B cell (primary cell): ENCODE measurements around the gene SLCO1A2. TPM values are rescaled to one million over a fixed set of nuclear protein-coding genes. Genes with fewer than 3 reads are reported as not detected.

ENCODE experiments used
- ATAC-seq: fragments of 200-7000 bp; cut with Tn5 transposase; one replicate; pipeline ENCODE4 v1.10.0; 2021; ENCODE audit warnings: low read depth, mild to moderate bottlenecking, moderate number of reproducible peaks, moderate library complexity
- CTCF ChIA-PET: fragments of 350-600 bp; sonication (Branson Sonifier 250); formaldehyde crosslinking; loops from one replicate; lab custom pipeline; 2021; ENCODE audit warnings: antibody characterized with exemption, inconsistent platforms; lab: Charles Lee
- POLR2A ChIA-PET: fragments of 350-600 bp; sonication (Branson Sonifier 250); formaldehyde crosslinking; loops from one replicate; lab custom pipeline; 2021; ENCODE audit warnings: antibody characterized with exemption; lab: Charles Lee
- DNase-seq: peaks from one replicate; pipeline ENCODE4 v3.0.0; 2013
- H2AFZ ChIP-seq: 2 replicates; pipeline ENCODE4 v1.6.1; 2012; ENCODE audit warnings: mild to moderate bottlenecking, low read depth, low read length; ENCODE audit not compliant: insufficient read depth, poor library complexity, severe bottlenecking
- H3K27ac ChIP-seq, 2 donors: 1 replicate in 1 of 2; 2 replicates in 1 of 2; pipeline ENCODE4 v1.5.1; 2012 to 2013; ENCODE audit warnings: low read length in 2 of 2, mild to moderate bottlenecking in 2 of 2, moderate library complexity in 1 of 2
- H3K27me3 ChIP-seq, 4 experiments: fragments of 200-600 bp in 1 of 4; sonication (generic) in 1 of 4; replicated peaks in 1 of 4; 1 replicate in 2 of 4; 2 replicates in 2 of 4; pipeline versions ENCODE4 v1.6.1 to v1.7.0; 2013 to 2016; ENCODE audit warnings: low read length in 3 of 4, mild to moderate bottlenecking in 2 of 4, mixed read lengths in 1 of 4, moderate library complexity in 1 of 4; ENCODE audit not compliant: insufficient read depth in 4 of 4, control insufficient read depth in 3 of 4; ENCODE audit errors: control extremely low read depth in 1 of 4
- H3K36me3 ChIP-seq, 2 experiments: replicated peaks in 1 of 2; 1 replicate in 1 of 2; 2 replicates in 1 of 2; pipeline versions ENCODE4 v1.6.1 to v1.7.1; 2013; ENCODE audit warnings: low read length in 1 of 2; ENCODE audit not compliant: insufficient read depth in 2 of 2, control insufficient read depth in 1 of 2; ENCODE audit errors: control extremely low read depth in 1 of 2, extremely low read depth in 1 of 2
- H3K4me1 ChIP-seq, 2 donors: fragments of 200-600 bp in 1 of 2; sonication (generic) in 1 of 2; 1 replicate in 1 of 2; 2 replicates in 1 of 2; pipeline versions ENCODE4 v1.5.1 to v1.6.1; 2013 to 2017; ENCODE audit warnings: low read length in 2 of 2; ENCODE audit not compliant: control insufficient read depth in 2 of 2, insufficient read depth in 2 of 2
- H3K4me2 ChIP-seq: replicated peaks from 2 replicates; pipeline ENCODE3; 2012; ENCODE audit warnings: mild to moderate bottlenecking, low read depth, low read length; ENCODE audit not compliant: poor library complexity, severe bottlenecking
- H3K4me3 ChIP-seq, 5 experiments: fragments of 200-600 bp in 1 of 5; sonication (generic) in 1 of 5; 1 replicate in 3 of 5; 2 replicates in 2 of 5; pipeline versions ENCODE4 v1.5.1 to v1.7.0; 2011 to 2016; ENCODE audit warnings: low read length in 4 of 5, mild to moderate bottlenecking in 4 of 5, low read depth in 2 of 5, control low read depth in 1 of 5, moderate library complexity in 1 of 5; ENCODE audit not compliant: insufficient read depth in 1 of 5; ENCODE audit errors: control extremely low read depth in 1 of 5, extremely low read depth in 1 of 5
- H3K79me2 ChIP-seq: fragments of 200-600 bp; sonication (generic); one replicate; pipeline ENCODE4 v1.6.0; 2016; ENCODE audit warnings: low read length; ENCODE audit not compliant: control insufficient read depth, insufficient read depth
- H3K9ac ChIP-seq: fragments of 200-600 bp; sonication (generic); 2 replicates; pipeline ENCODE4 v1.6.1; 2017; ENCODE audit warnings: mild to moderate bottlenecking, low read length, moderate library complexity
- H3K9me3 ChIP-seq, 3 donors: one replicate each; pipeline versions ENCODE4 v1.6.1 to v1.7.1; 2013; ENCODE audit warnings: low read length in 2 of 3; ENCODE audit not compliant: control insufficient read depth in 2 of 3, insufficient read depth in 1 of 3; ENCODE audit errors: control extremely low read depth in 1 of 3
- H4K20me1 ChIP-seq: 2 replicates; pipeline ENCODE4 v1.6.0; 2012; ENCODE audit warnings: mild to moderate bottlenecking, low read length; ENCODE audit not compliant: insufficient read depth, control insufficient read depth, poor library complexity, severe bottlenecking
- H3K27ac Mint-ChIP-seq: one replicate; pipeline ENCODE4 v1.8.0; 2021; ENCODE audit warnings: mixed read lengths
- H3K27me3 Mint-ChIP-seq: one replicate; pipeline ENCODE4 v1.8.0; 2021; ENCODE audit warnings: mixed read lengths
- H3K4me1 Mint-ChIP-seq: one replicate; pipeline ENCODE4 v1.8.0; 2021; ENCODE audit warnings: mixed read lengths
- H3K4me3 Mint-ChIP-seq: one replicate; pipeline ENCODE4 v1.8.0; 2021; ENCODE audit warnings: mixed read lengths
- H3K9me3 Mint-ChIP-seq: one replicate; pipeline ENCODE4 v1.8.0; 2022; ENCODE audit warnings: mixed read lengths; ENCODE audit not compliant: insufficient read depth
- CTCF ChIP-seq: fragments of 200-600 bp; IDR thresholded peaks from one replicate; pipeline ENCODE4 v1.8.0; 2022; ENCODE audit warnings: antibody characterized with exemption, mild to moderate bottlenecking
- EZH2 ChIP-seq: IDR thresholded peaks from 2 replicates; pipeline ENCODE4 v1.6.1; 2012; ENCODE audit warnings: borderline replicate concordance, low read depth, mild to moderate bottlenecking, moderate library complexity, low read length; ENCODE audit not compliant: insufficient read depth, poor library complexity, severe bottlenecking
- WGBS: methylation state at CpG from one replicate; pipeline ENCODE4 v1.1.5; 2013; ENCODE audit warnings: missing lambda C conversion rate; ENCODE audit not compliant: insufficient coverage; 5-methylcytosine and 5-hydroxymethylcytosine counted together
- intact Hi-C: fragments of 100-400 bp; cut with micrococcal nuclease; formaldehyde crosslinking; loops from one replicate; pipeline ENCODE4 v1.10.0; 2022
- polyA plus RNA-seq: library from polyadenylated mRNA; depleted of rRNA; stranded (reverse); fragments of >200 nt; gene quantifications from 2 replicates; pipeline ENCODE4 v1.2.3, GENCODE V29; 2012
- total RNA-seq, 2 donors: library from RNA; stranded (reverse); fragments of 120-200 nt in 1 of 2; gene quantifications; 1 replicate in 1 of 2; 2 replicates in 1 of 2; pipeline versions ENCODE4 v1.2.3 to v1.2.4, GENCODE V29; 2013 to 2022

The SLCO1A2 gene
- total and polyA plus RNA-seq, 2 donors (not counting 1 experiment from before 2014, with no cell fraction given), result not detected

GRCh38 chr12:21346542-21347205 is 12.0 kb upstream of the SLCO1A2 start:
- no peak overlapping the region for H3K27ac ChIP-seq
- TF ChIP-seq CTCF (no peak), EZH2 (no peak)
- intact Hi-C loops, result no loop called here
- no peaks in the 10 kb centered on the region for H3K4me1 ChIP-seq
- WGBS, result no CpG with 5 or more reads among the region's 1 CpG
- no peak overlapping the region for H2AFZ ChIP-seq
- CTCF ChIA-PET, result no interaction called here
- Mint-ChIP-seq H3K4me1 (no peaks in the 10 kb centered on the region), H3K27ac (no peak overlapping the region), H3K9me3 (no peaks in the 10 kb centered on the region), H3K27me3 (peaks cover 5% of the 10 kb centered on the region), H3K4me3 (no peak overlapping the region)
- H3K4me3 ChIP-seq, result no peak overlapping the region
- no peak for ATAC-seq
- H3K4me2 ChIP-seq, result no peak overlapping the region
- no peak for DNase-seq
- H3K79me2 ChIP-seq, result no peaks in the 10 kb centered on the region
- POLR2A ChIA-PET, result no interaction called here
- H4K20me1 ChIP-seq, result no peaks in the 10 kb centered on the region
- H3K9me3 ChIP-seq, result no peaks in the 10 kb centered on the region
- no peaks in the 10 kb centered on the region for H3K27me3 ChIP-seq
- H3K36me3 ChIP-seq, result no peaks in the 10 kb centered on the region
- no peak overlapping the region for H3K9ac ChIP-seq

DNA sequence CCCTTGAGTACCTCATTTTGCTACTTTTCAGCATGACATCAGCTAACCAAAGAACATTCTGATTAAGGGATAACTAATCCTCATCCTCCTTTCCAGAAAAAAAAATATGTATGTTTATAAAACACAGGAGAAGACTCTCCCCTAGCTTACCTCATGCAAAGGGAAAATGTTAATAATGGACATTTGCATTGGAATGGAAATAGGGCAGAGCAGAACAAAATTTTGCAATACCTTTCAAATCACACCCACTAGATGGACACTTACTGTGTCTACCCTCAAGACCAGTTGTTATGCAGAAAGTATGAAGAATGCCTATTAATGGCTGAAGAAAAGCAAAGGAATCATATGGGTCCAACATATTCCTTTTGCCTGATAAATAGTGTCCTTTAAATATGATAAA is 8.9 kb upstream of the SLCO1A2 start:
- Mint-ChIP-seq H3K4me3 (no peak overlapping the region), H3K27me3 (peaks cover 5% of the 10 kb centered on the region), H3K4me1 (no peaks in the 10 kb centered on the region), H3K9me3 (no peaks in the 10 kb centered on the region), H3K27ac (no peak overlapping the region)
- no peaks in the 10 kb centered on the region for H3K27me3 ChIP-seq
- no peaks in the 10 kb centered on the region for H3K9me3 ChIP-seq
- no peak overlapping the region for H3K4me2 ChIP-seq
- H3K4me1 ChIP-seq, result no peaks in the 10 kb centered on the region
- intact Hi-C loops, result no loop called here
- H3K36me3 ChIP-seq, result no peaks in the 10 kb centered on the region
- no peak for ATAC-seq
- ChIA-PET CTCF (no interaction called here), POLR2A (no interaction called here)
- no peak overlapping the region for H3K27ac ChIP-seq
- H4K20me1 ChIP-seq, result no peaks in the 10 kb centered on the region
- no peak overlapping the region for H3K4me3 ChIP-seq
- no peaks in the 10 kb centered on the region for H3K79me2 ChIP-seq
- no peak overlapping the region for H3K9ac ChIP-seq
- TF ChIP-seq EZH2 (no peak), CTCF (no peak)
- no peak for DNase-seq
- H2AFZ ChIP-seq, result no peak overlapping the region
